ENCODE measurements around the gene SGK2.

The SGK2 gene

DNA sequence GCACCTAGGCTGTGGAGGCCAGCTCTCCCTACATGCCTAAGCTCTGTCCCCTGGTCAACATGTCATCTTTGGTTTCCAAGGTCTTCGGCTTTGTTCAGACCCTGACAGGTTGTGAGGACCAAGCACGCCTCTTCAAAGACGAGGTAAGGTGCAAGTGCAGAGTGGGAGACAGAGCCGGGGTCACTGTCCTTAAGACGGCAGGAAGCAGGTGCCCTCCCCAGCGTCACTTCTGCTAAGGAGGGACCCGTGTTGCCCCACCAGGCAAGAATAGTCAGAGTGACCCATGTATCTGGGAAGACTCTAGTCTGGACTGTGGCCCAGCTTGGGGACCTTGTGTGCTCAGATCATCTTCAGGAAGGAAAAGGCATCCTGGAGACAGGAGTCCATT lies 18.2 kb upstream of the SGK2 start:
- no peaks in the 10 kb centered on the region for H3K9me3 ChIP-seq (ENCODE audit: insufficient read depth, low read length, severe bottlenecking)
- H3K27ac ChIP-seq (ENCODE audit: low read length) = no peak overlapping the region
- no peaks in the 10 kb centered on the region for H3K27me3 ChIP-seq (ENCODE audit: insufficient read depth, low read length, poor library complexity)
- no peaks in the 10 kb centered on the region for H3K4me1 ChIP-seq (ENCODE audit: insufficient read depth, low read length)
- TF ChIP-seq, protein P1, sequence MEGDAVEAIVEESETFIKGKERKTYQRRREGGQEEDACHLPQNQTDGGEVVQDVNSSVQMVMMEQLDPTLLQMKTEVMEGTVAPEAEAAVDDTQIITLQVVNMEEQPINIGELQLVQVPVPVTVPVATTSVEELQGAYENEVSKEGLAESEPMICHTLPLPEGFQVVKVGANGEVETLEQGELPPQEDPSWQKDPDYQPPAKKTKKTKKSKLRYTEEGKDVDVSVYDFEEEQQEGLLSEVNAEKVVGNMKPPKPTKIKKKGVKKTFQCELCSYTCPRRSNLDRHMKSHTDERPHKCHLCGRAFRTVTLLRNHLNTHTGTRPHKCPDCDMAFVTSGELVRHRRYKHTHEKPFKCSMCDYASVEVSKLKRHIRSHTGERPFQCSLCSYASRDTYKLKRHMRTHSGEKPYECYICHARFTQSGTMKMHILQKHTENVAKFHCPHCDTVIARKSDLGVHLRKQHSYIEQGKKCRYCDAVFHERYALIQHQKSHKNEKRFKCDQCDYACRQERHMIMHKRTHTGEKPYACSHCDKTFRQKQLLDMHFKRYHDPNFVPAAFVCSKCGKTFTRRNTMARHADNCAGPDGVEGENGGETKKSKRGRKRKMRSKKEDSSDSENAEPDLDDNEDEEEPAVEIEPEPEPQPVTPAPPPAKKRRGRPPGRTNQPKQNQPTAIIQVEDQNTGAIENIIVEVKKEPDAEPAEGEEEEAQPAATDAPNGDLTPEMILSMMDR (IDR thresholded peaks at IDR 0.05; ENCODE audit: borderline replicate concordance, extremely low read depth, low read length, poor library complexity, severe bottlenecking) = no peak
- TF ChIP-seq EZH2 (IDR thresholded peaks at IDR 0.05; ENCODE audit: borderline replicate concordance, low read depth, low read length, severe bottlenecking) = no peak
- H4K20me1 ChIP-seq (ENCODE audit: insufficient read depth, low read length) = peaks cover 13% of the 10 kb centered on the region
- no peak for ATAC-seq (ENCODE audit: insufficient read depth, low read depth)
- no peak overlapping the region for H3K4me3 ChIP-seq (ENCODE audit: low read depth in 1 of 2, low read length in 2 of 2)
- no peaks in the 10 kb centered on the region for H3K79me2 ChIP-seq (ENCODE audit: insufficient read depth, low read length)
- H2AFZ ChIP-seq (ENCODE audit: low read depth, low read length) = no peak overlapping the region
- no peak for DNase-seq
- H3K9ac ChIP-seq (ENCODE audit: low read depth, low read length) = no peak overlapping the region
- H3K36me3 ChIP-seq (ENCODE audit: insufficient read depth, low read length) = no peaks in the 10 kb centered on the region
- H3K4me2 ChIP-seq (ENCODE audit: insufficient read depth, low read length) = no peak overlapping the region

DNA sequence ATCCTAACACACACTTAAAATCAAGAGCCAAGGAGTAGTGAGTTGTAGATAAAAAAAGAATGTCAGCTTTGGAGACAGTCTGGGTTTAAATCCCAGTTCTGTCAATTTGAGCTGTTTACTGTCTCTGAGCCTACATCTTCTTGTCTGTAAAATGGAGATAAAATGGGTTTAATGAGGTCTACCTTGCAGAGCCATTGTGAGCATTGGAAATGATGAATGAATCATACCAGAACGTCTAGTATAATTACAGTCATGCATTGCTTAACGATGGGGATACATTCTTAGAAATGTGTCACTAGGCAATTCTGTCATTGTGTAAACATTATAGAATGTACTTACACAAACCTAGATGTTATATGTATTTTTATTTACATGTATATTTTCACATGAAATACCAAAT lies 17.6 kb upstream of the SGK2 start:
- no peaks in the 10 kb centered on the region for H3K9me3 ChIP-seq (ENCODE audit: insufficient read depth, low read length, severe bottlenecking)
- DNase-seq (no peak), ATAC-seq (ENCODE audit: insufficient read depth, low read depth) (no peak)
- no peak overlapping the region for H3K27ac ChIP-seq (ENCODE audit: low read length)
- no peak overlapping the region for H3K4me3 ChIP-seq (ENCODE audit: low read depth in 1 of 2, low read length in 2 of 2)
- H3K9ac ChIP-seq (ENCODE audit: low read depth, low read length) = no peak overlapping the region
- H3K4me2 ChIP-seq (ENCODE audit: insufficient read depth, low read length) = no peak overlapping the region
- H4K20me1 ChIP-seq (ENCODE audit: insufficient read depth, low read length) = peaks cover 13% of the 10 kb centered on the region
- no peaks in the 10 kb centered on the region for H3K36me3 ChIP-seq (ENCODE audit: insufficient read depth, low read length)
- H2AFZ ChIP-seq (ENCODE audit: low read depth, low read length) = no peak overlapping the region
- no peaks in the 10 kb centered on the region for H3K27me3 ChIP-seq (ENCODE audit: insufficient read depth, low read length, poor library complexity)
- no peak for TF ChIP-seq EZH2 (IDR thresholded peaks at IDR 0.05; ENCODE audit: borderline replicate concordance, low read depth, low read length, severe bottlenecking)
- TF ChIP-seq, protein P1 (IDR thresholded peaks at IDR 0.05; ENCODE audit: borderline replicate concordance, extremely low read depth, low read length, poor library complexity, severe bottlenecking) = no peak
- no peaks in the 10 kb centered on the region for H3K79me2 ChIP-seq (ENCODE audit: insufficient read depth, low read length)
- H3K4me1 ChIP-seq (ENCODE audit: insufficient read depth, low read length) = no peaks in the 10 kb centered on the region

DNA sequence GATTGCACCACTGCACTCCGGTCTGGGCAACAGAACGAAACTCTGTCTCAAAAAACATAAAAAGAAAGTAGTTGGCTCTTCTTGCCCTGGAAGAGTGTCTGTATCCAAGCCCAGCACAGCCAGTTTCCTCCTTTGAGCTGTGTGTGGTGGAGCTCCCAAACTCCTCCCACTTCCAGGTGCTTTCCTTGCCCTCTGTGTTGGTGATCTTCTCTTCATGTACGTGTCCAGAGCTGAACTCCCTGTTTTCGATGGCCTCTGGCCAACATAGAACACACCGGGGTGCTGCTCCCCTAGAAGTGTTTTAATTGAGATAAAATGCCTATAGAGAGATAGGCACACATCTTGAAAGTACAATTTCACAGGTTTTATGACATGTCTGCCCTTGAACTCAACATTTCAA lies 16.7 kb upstream of the SGK2 start:
- H3K9me3 ChIP-seq (ENCODE audit: insufficient read depth, low read length, severe bottlenecking) = no peaks in the 10 kb centered on the region
- no peak overlapping the region for H3K4me2 ChIP-seq (ENCODE audit: insufficient read depth, low read length)
- no peak overlapping the region for H3K9ac ChIP-seq (ENCODE audit: low read depth, low read length)
- no peaks in the 10 kb centered on the region for H3K36me3 ChIP-seq (ENCODE audit: insufficient read depth, low read length)
- H3K4me1 ChIP-seq (ENCODE audit: insufficient read depth, low read length) = no peaks in the 10 kb centered on the region
- no peak for TF ChIP-seq EZH2 (IDR thresholded peaks at IDR 0.05; ENCODE audit: borderline replicate concordance, low read depth, low read length, severe bottlenecking)
- TF ChIP-seq, protein P1 (IDR thresholded peaks at IDR 0.05; ENCODE audit: borderline replicate concordance, extremely low read depth, low read length, poor library complexity, severe bottlenecking) = no peak
- no peaks in the 10 kb centered on the region for H3K79me2 ChIP-seq (ENCODE audit: insufficient read depth, low read length)
- DNase-seq (no peak), ATAC-seq (ENCODE audit: insufficient read depth, low read depth) (no peak)
- H3K27ac ChIP-seq (ENCODE audit: low read length) = no peak overlapping the region
- H3K4me3 ChIP-seq (ENCODE audit: low read depth in 1 of 2, low read length in 2 of 2) = no peak overlapping the region
- H2AFZ ChIP-seq (ENCODE audit: low read depth, low read length) = no peak overlapping the region
- H4K20me1 ChIP-seq (ENCODE audit: insufficient read depth, low read length) = peaks cover 13% of the 10 kb centered on the region
- no peaks in the 10 kb centered on the region for H3K27me3 ChIP-seq (ENCODE audit: insufficient read depth, low read length, poor library complexity)

DNA sequence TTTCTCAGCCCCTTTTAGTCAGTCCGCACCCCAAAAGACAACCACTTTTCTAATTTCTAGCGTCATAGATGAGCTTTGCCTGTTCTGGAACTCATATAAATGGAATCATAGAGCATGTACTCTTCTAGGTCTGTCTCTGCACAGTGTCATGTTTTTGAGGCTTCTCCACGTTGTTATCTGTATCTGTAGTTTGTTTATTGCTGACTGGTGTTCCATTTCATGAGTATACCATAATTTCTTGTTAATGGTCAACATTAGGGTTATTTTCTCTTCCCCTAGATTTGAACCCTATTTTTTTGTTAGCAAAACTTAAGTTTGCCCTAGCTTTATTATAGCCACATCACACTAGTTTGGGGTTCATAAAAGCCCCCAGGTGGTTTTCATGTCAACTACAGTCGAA lies 16.2 kb upstream of the SGK2 start:
- H3K9ac ChIP-seq (ENCODE audit: low read depth, low read length) = no peak overlapping the region

More for the DNA sequence above, 16.2 kb upstream of the SGK2 start:
- Histone ChIP-seq H3K27me3 (ENCODE audit: insufficient read depth, low read length, poor library complexity) (no peaks in the 10 kb centered on the region), H3K36me3 (ENCODE audit: insufficient read depth, low read length) (no peaks in the 10 kb centered on the region), H3K27ac (ENCODE audit: low read length) (no peak overlapping the region), H2AFZ (ENCODE audit: low read depth, low read length) (no peak overlapping the region), H3K4me3 (ENCODE audit: low read depth in 1 of 2, low read length in 2 of 2) (no peak overlapping the region), H3K4me2 (ENCODE audit: insufficient read depth, low read length) (no peak overlapping the region), H3K4me1 (ENCODE audit: insufficient read depth, low read length) (no peaks in the 10 kb centered on the region), H3K9me3 (ENCODE audit: insufficient read depth, low read length, severe bottlenecking) (no peaks in the 10 kb centered on the region), H4K20me1 (ENCODE audit: insufficient read depth, low read length) (peaks cover 13% of the 10 kb centered on the region), H3K79me2 (ENCODE audit: insufficient read depth, low read length) (no peaks in the 10 kb centered on the region)
- TF ChIP-seq EZH2 (IDR thresholded peaks at IDR 0.05; ENCODE audit: borderline replicate concordance, low read depth, low read length, severe bottlenecking) = no peak
- TF ChIP-seq, protein P1 (IDR thresholded peaks at IDR 0.05; ENCODE audit: borderline replicate concordance, extremely low read depth, low read length, poor library complexity, severe bottlenecking) = no peak
- ATAC-seq (ENCODE audit: insufficient read depth, low read depth) (no peak), DNase-seq (no peak)
